IPS-11a (cell line): ENCODE data around the gene RNU1-4.
"Not testable (repeated sequence)": the region's sequence is repeated elsewhere in the genome, so short reads cannot be mapped to it uniquely, and the experiment has no call there.

ENCODE experiments used
- H3K4me3 ChIP-seq: one replicate; pipeline ENCODE4 v1.5.1; 2013; ENCODE audit warnings: low read depth, low read length, control low read depth

The RNU1-4 gene

DNA sequence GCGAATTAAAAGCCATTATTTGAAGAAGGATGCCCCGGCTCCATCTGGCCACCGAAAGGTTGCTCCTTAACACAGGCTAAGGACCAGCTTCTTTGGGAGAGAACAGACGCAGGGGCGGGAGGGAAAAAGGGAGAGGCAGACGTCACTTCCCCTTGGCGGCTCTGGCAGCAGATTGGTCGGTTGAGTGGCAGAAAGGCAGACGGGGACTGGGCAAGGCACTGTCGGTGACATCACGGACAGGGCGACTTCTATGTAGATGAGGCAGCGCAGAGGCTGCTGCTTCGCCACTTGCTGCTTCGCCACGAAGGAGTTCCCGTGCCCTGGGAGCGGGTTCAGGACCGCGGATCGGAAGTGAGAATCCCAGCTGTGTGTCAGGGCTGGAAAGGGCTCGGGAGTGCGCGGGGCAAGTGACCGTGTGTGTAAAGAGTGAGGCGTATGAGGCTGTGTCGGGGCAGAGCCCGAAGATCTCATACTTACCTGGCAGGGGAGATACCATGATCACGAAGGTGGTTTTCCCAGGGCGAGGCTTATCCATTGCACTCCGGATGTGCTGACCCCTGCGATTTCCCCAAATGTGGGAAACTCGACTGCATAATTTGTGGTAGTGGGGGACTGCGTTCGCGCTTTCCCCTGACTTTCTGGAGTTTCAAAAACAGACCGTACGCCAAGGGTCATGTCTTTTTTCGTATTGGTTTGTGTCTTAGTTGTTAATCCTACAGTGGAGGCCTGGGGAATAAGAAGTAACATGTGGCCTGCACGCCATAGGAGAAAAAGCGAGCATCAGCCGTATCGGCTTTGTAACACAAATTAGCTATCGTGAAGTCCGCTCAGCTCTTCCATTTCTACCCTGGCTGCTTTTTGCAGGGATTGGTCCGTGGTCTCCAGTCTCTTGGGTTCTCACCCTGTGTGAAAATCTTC, at the start of gene RNU1-4:
TSS of gene RNU1-4 (plus strand) at position 470 of the 918 bp plus-strand sequence.
- not testable (repeated sequence) for H3K4me3 ChIP-seq

DNA sequence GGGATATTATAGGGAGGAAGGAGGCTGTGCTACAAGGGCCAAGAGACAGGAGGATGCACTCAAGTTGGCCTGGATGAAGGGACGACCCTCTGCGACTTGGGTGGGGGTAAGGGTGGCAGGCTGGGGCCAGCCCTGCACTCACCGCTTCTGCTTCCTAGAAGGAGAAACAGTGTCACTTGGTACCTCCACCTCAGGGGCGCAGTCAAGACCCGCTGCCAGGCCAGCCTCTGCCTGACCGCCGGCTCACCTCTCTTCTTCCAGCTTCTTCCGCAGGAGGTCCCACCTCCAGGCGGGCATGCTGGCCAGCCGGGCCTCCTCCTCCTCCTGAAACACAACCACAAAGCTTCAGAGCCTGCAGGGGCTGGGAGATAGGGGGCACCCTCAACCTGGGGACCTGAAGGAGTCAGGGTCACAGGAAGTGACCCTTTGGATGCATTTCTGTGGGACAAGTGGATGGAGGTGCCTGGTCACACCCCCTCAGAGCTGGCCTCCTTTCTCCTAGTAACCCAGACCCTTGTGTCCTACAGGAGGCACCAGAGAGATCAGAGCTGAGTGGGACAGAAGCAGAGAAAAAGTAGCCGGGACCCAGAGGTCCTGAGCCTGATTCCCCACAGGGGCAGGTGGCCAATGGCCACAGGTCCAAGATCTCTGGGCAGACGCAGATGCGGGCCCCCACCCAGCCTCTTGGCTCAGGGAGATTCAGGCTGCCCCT, 49.2 kb upstream of the RNU1-4 start:
- H3K4me3 ChIP-seq, result not testable (repeated sequence)

DNA sequence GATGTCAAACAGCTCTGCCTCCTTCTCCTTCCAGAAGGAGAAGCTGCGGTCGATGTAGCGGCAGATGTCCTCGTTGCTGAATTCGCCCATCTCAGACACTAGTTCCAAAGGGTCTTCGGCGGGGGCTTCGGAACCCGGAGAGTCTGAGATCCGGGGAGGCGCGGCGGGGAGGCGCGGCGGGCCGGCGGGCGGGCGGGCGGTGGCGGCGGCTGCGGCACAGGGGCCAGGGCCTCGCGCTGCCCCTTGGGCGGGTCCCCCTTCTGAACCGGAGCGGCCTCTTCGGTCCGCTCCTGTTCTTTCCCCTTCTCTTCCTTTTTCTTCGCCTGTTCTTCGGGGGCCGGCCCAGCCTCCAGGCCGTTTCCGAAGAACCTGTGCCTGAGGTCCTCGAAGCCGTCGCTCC, 48.0 kb upstream of the RNU1-4 start:
- H3K4me3 ChIP-seq, result not testable (repeated sequence)

- H3K4me3 ChIP-seq, result not testable (repeated sequence)
Observed at GRCh38 chr1:16692717-16693448, 47.4 kb upstream of the RNU1-4 start.

DNA sequence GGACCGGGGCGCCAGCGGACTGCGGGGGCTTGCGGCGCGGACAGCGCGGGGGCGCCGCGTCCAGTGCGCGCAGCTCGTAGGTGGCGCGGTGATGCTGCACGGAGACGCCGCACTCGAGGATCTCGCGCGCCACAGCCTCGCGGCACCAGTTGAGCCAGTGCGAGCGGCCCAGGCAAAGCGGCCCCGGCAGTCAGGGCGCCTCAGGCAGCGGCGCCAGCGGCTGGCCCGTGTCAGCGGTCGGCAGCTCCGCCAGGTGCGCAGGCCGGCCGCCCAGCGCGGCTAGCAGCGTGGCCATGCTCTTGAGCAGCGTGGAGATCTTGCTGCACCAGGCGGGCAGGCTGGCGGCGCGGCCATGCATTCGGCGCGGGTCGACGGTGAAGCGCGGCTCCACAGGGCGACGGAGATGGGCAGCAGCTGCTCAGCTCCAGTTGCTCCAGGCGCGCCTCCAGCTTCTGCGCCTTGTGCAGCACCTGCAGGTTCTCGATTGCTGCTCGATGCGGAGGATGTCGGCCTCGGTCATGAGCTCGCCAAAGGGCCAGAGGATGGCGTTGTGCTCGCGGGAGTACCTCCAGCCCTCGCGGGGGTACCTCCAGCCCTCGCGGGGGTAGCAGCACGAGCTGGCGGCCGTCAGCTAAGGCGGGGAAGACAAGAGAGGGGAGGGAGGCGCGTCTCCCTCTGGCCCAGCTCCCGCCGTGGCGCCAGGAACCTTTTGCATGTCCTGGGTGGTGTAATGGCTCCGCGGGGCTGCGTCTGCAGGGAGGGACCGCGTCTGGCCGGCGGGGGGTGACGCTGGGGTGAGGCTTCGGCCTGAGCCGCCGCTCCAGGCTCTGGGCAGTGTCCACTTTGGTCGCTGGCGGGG, 46.6 kb upstream of the RNU1-4 start:
- not testable (repeated sequence) for H3K4me3 ChIP-seq

DNA sequence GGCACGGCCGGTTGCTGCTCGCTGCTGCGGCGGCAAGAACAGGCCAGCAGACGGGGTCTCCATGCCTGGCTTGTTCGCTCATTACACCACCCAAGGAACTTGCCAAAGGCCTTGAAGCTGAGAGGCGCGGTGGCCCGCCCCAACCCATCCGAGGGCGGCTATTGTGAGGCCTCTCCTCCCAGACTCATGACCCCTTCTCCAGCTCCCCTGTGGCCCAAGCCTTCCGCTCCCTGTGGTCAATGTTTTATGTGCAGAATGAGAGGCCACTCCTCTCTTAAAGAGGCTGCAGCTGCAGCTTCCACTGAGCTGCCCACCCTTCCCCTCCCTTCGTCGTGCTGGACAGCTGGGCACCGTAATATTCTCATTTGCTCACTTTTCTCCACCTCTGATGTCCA, 46.0 kb upstream of the RNU1-4 start:
- not testable (repeated sequence) for H3K4me3 ChIP-seq

DNA sequence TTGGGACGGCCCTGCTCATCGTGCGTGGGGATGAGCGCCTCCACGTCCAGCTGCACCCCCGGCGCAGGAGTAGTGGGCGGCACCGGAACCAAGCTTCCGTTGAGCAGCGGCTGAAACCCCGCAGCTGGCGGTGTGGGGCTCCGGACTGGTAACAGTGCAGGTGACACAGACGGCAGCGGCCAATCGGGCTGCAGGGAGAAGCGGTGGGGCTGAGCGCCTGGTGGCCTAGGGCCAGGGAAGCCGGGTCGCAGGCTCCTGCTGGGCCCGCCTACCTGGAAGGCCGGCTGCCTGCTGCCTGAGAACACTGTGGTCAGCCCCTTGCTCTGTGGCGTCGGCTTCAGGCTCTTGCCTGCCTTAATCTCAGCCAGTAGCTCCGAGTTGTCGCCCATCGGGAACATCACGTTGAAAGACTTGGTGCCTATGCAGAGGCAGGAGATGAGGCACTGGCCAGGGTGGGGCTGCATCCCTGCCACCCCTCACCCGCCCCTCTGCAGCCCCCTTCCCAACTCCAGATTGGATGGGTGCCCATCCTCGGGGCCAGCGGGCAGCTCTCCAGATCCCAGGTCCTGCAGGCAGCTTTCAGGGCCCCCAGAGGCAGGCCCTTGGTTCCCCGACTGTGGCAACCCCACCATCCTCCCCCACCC, 43.7 kb upstream of the RNU1-4 start:
- not testable (repeated sequence) for H3K4me3 ChIP-seq

DNA sequence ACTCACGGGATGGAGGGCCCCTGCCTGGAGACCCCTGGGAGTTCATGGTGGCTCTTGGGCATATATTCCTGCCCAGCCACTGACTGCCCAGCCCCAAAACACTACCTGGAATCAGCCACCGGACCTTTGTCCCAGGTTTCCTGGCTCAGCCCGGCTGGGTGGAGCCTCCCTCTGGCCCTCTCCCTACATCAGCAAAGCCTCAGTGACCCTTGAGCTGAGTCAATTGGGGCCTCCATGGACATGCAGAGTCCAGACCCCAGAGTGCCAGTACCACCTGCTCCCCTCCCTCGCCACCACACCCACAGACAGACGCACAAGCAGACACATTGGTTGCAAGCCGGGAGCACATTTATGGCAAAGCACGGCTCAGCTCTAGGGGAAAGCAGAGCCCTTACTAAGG, 43.2 kb upstream of the RNU1-4 start:
- H3K4me3 ChIP-seq, result not testable (repeated sequence)

DNA sequence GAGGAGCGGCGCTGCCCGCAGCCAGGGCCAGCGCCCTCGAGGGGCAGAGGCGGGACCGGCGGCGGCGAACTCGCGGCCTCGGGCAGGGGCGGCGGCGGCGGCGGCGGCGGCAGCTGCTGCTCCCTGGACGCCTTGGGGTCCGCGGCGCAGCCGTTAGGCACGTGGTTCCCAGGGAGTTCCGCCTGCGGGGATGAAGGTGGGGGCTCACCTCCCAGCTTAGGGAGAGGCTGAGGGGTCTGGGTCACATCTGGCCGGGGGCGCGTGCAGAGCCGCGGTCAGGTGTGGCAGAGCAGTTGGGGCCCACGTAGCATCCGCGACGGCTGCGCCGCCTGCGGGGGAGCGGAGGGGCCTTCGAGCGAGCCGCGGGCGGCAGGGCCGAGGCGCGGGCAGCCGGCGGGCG, 40.9 kb upstream of the RNU1-4 start:
- not testable (repeated sequence) for H3K4me3 ChIP-seq

DNA sequence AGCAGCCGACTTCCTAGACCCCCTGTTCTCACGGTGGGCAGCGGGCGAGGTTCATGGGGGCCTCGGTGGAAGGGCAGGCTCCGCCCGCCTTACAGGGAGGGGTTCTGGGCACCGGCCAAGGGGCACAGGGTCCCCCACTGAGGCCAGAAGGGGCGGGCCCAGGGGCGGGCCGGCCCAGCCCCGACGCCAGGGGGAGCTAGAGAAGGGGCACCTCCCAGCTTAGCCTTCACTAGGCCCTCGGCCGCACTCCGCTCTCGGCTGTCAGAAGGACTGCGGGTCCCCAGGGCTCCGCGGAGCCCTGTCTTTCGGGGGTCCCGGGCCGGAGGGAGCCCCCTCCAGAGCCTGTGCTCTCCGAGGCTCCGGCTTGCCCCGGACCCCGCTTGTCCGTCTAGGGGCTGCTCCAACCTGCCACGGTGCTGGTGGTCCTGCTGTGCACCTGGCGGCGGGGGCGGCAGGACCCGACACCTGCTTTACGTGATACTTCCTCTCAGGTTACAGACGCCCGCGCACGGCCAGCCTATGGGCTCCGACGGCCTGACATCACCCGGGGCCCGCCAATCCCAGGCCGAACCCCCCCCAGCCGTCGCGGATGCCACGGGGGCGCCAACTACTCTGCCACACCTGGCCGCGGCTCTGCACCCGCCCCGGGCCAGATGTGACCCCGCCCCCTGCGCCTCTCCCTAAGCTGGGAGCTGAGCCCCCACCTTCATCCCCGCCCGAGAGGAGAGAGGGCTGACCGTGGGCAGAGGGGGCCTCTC, 40.0 kb upstream of the RNU1-4 start:
- H3K4me3 ChIP-seq, result not testable (repeated sequence)

DNA sequence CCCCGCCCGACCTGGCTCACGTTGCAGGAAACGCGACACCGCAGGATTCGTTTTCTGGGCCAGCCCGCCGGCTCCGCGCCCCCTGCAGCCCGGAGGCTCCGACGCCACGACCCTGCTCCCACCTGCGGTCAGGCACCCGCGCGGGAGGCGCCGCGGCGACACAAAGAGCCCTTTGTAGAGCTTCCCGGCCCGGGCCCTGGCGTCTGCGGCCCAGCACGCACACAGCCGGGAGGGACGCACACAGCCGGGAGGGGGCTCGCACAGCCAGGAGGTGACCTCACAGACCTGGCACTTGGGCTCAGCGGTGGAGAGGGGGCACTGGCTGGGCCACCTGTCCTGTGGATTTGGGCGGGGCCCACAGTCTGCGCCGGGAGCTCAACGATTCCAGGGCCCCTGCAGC, 39.1 kb upstream of the RNU1-4 start:
- H3K4me3 ChIP-seq, result not testable (repeated sequence)

DNA sequence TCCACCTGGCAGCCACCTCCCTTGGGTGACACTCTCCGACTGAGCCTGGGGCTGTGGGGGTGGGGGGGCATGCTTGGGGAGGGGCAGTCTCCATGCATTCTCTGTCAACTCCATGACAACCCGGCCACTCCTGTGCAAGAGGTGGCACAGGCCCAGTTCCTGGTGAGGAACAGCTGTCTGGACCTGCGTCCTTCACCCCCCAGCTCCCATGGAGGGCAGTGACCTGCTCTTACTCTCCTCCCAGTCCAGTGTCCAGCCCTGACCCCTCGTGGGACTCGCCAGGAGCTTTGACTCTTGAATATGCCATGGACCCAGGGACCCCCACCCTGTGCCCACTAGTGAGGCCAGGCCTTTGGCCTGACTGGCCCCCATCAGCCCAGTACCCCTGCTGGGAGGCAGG, 38.0 kb upstream of the RNU1-4 start:
- H3K4me3 ChIP-seq, result not testable (repeated sequence)

DNA sequence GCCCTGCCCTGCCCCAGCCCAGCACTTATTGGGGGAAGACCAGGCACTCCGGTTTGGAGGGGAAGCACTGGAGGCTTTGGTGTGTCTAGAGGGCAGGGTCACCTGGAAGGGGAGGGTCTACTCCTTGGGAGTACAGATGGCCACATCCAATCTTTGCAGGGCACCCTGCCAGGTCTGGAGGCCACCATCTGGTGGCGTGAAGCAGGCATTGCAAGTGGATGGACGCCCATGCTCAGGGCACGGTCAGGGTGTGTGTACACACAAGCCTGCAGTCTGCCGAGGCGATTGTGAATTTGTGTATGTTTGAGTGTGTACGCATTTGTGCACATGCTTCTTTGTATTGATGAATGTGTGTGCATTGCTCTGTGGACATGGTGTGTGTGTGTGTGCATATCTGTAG, 37.2 kb upstream of the RNU1-4 start:
- not testable (repeated sequence) for H3K4me3 ChIP-seq

GRCh38 chr1:16703602-16704001, 36.7 kb upstream of the RNU1-4 start:
- H3K4me3 ChIP-seq, result not testable (repeated sequence)

DNA sequence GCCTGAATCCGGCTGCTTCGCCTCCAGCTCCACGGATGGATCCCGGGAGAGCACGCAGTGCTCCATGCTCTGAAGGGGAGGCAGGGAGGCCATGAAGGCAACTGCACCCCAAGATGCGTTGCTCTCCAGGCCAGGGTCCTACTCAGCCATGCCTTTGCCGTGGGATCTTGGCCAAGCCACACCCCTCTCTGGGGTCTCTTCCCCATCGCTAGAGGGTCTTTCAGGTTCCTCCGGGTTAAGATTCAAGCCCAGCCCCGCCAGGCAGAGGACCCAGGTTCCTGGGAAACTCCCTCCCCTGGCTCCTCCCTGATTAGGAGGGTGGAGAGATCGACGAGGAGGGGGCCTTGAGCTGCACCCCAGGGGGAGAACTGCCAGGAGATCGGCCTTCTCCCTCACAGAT, 36.2 kb upstream of the RNU1-4 start:
- not testable (repeated sequence) for H3K4me3 ChIP-seq

DNA sequence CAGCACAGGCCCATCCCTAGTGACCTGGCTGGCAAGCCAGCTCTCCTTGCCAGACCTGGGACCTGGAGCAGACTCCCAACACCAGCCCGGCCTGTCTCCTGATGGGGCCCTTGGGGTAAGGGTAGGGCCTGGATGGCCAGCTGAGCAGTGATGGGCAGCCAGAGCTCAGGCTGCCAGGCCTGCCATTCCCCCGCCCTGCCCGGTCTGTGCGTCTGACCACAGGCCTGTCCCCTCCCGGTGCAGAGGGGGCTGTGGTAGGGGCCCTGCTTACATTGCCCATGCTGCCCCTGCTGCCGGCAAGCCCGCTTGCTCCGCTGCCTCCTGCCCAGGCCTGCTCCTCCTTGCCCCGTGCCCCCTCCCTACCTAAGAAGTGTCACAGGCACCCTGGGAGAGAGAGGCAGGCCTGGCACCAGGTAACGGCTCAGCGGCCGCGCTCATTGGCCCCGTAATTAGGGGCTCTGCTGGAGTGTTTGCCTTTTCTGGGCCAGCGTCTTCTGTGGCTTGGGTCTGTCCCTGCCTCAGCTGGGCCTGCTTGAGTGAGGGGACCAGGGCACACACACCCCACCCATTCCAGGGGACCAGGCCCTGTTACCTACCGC, 35.7 kb upstream of the RNU1-4 start:
- H3K4me3 ChIP-seq, result not testable (repeated sequence)

GRCh38 chr1:16706302-16706701, 34.0 kb upstream of the RNU1-4 start:
- H3K4me3 ChIP-seq, result not testable (repeated sequence)

DNA sequence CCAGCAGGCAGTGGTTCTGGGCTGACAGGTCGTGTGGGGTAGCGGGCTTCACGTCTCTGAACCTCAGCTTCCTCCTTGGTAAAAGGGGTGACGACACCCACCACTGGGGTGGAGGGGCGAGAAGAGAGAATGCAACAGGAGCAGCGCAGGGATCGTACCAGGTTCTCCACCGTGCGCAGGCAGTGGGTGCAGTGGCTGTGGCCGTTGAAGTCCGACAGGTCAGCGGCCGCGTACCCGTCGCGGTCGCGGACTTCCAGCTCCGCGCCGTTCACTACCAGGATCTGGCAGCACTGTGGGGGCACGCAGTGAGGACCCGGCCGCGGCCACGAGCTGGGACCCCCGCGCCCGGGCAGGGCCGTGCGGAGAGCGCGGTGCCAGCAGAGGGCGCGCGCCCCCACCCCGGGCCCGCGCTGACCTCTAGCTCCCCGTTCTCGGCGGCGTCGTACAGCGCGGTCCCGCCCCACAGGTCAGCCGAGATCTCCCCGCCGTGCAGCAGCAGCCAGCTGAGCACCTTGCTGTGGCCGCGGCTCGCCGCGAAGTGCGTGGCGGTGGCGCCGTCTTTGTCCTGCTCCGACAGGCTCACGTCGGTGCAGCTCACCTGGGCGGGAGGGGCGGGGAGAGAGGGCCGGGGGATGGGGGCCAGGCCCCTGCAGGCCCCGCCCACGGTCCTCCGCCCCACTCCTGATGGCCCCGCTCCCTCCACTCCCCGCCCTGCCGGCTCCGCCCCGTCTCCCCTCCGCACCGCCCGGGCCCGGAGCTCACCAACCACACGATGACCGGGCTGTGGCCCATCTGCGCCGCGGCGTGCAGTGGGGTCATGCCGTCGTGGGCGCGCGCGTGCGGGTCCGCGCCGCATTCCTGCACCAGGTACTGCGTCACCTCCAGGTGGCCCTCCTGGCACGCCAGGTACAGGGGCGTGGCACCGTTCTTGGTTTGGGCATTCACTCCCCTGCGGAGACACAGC, 32.9 kb upstream of the RNU1-4 start:
- not testable (repeated sequence) for H3K4me3 ChIP-seq
